Type B pancreatic cell (in vitro differentiated cells): ENCODE results near the gene PRDM16. TPM values are rescaled to one million over a fixed set of nuclear protein-coding genes. Genes with fewer than 3 reads are reported as not detected.
"Not testable (repeated sequence)": the region's sequence is repeated elsewhere in the genome, so short reads cannot be mapped to it uniquely, and the experiment has no call there.

ENCODE experiments used
- DNase-seq: peaks from one replicate; pipeline ENCODE4 v3.0.0; 2021; ENCODE audit warnings: mixed read lengths; ENCODE audit not compliant: unreplicated experiment; ENCODE audit errors: extremely low spot score
- H3K27ac Mint-ChIP-seq: 2 replicates; pipeline ENCODE4 v1.8.0; 2021; ENCODE audit warnings: mild to moderate bottlenecking, mixed read lengths
- H3K27me3 Mint-ChIP-seq: 2 replicates; pipeline ENCODE4 v1.8.0; 2021; ENCODE audit warnings: mixed read lengths
- H3K36me3 Mint-ChIP-seq: 2 replicates; pipeline ENCODE4 v1.8.0; 2021; ENCODE audit warnings: mixed read lengths
- H3K4me1 Mint-ChIP-seq: one replicate; pipeline ENCODE4 v1.8.0; 2021; ENCODE audit warnings: mixed read lengths; ENCODE audit not compliant: unreplicated experiment
- H3K4me3 Mint-ChIP-seq: 2 replicates; pipeline ENCODE4 v1.8.0; 2021; ENCODE audit warnings: mild to moderate bottlenecking, mixed read lengths
- H3K9me3 Mint-ChIP-seq: 2 replicates; pipeline ENCODE4 v1.8.0; 2021; ENCODE audit warnings: mixed read lengths
- CTCF ChIP-seq: fragments of 200-600 bp; sonication (generic); conservative IDR thresholded peaks from 2 replicates; pipeline ENCODE4 v1.5.0; 2021; ENCODE audit warnings: antibody characterized with exemption, mild to moderate bottlenecking
- total RNA-seq: library from RNA; stranded (reverse); gene quantifications from 2 replicates; pipeline ENCODE4 v1.2.1, GENCODE V29; 2021; ENCODE audit warnings: low replicate concordance

Gene PRDM16
- total RNA-seq, 1 donor from 2014 or later, result 23.6 TPM

DNA sequence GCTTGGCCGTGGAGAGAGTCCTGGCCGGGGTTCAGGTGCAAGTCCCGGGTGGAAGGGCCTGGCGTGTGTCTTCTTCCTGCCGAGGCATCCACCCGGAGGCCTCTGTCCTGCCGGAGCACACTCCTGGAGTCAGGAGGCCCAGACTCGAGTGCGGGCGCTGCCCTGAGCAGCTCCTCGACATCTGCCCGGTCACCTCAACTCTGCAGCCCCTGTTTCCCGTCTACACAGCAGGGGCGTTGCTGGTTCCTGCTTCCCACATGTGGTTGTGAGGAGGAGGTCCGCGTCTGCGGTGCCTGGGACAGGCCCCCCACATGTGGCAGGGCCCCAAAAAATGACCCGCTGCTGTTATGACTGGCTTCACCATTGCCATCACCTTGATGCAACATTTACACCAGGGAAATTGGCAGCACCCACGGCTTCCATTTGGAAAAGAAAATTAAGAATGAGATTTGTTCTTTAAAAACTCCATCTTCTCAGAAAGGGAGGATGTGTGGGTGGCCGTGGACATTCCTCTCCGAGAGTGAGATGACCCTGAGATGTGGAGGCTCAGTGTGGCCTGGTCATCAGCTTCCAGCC is 169.8 kb downstream of the PRDM16 start:
- H3K4me1 Mint-ChIP-seq, result peaks cover 4% of the 10 kb centered on the region
- no peak for DNase-seq
- H3K27ac Mint-ChIP-seq, result no peak overlapping the region
- H3K9me3 Mint-ChIP-seq, result no peaks in the 10 kb centered on the region
- H3K27me3 Mint-ChIP-seq, result peaks cover 9% of the 10 kb centered on the region
- no peak overlapping the region for H3K4me3 Mint-ChIP-seq
- H3K36me3 Mint-ChIP-seq, result no peaks in the 10 kb centered on the region
- no peak for TF ChIP-seq CTCF

- not testable (repeated sequence) for H3K36me3 Mint-ChIP-seq, H3K9me3 Mint-ChIP-seq, DNase-seq, H3K27ac Mint-ChIP-seq, H3K4me3 Mint-ChIP-seq
- Mint-ChIP-seq H3K4me1 (peaks cover 10% of the 10 kb centered on the region), H3K27me3 (peaks cover 15% of the 10 kb centered on the region)
These were observed 171.0 kb downstream of the PRDM16 start for GRCh38 chr1:3239991-3240390.

DNA sequence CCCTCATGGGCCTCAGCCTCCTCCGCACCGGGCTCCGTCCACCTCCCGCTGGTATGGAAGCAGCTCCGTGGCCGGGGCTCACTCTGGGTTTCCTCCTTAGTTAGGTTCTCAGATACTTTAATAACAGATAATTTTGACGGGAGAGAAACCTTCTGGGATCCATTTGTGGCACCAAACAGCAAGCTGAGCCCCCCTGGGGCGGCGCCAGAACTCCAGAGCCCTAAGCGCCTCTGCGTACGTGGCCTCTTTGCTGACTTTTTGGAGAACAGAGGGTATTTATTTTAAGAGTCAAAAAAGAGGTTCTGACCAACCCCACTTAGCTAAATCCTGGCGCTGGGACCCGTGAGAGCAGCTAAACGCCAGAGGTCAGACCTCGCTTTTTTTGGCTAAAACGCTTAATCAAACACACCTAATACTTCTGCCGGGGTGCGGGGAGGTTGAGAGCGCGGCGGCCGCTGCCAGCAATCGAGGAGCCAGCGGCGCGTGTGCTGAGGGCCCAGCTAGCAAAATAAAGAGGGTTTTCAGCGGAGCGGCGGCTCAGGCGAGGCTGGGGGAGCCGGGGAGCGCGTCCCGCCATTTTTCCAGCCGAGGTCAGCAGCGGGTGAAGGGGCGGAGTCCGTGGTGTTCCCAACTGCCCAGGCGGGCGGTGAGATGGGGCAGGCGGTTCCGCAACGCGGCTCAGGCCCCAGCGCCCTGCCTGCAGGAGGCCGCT is 171.7 kb downstream of the PRDM16 start:
- H3K36me3 Mint-ChIP-seq, result no peaks in the 10 kb centered on the region
- no peak for TF ChIP-seq CTCF
- H3K9me3 Mint-ChIP-seq, result no peaks in the 10 kb centered on the region
- DNase-seq, result no peak
- H3K4me3 Mint-ChIP-seq, result no peak overlapping the region
- peaks cover 18% of the 10 kb centered on the region for H3K27me3 Mint-ChIP-seq
- H3K4me1 Mint-ChIP-seq, result peaks cover 14% of the 10 kb centered on the region
- no peak overlapping the region for H3K27ac Mint-ChIP-seq

- no peak overlapping the region for H3K27ac Mint-ChIP-seq
- H3K4me3 Mint-ChIP-seq, result no peak overlapping the region
- TF ChIP-seq CTCF, result no peak
- H3K36me3 Mint-ChIP-seq, result no peaks in the 10 kb centered on the region
- DNase-seq, result no peak
- peaks cover 21% of the 10 kb centered on the region for H3K27me3 Mint-ChIP-seq
- H3K9me3 Mint-ChIP-seq, result no peaks in the 10 kb centered on the region
- H3K4me1 Mint-ChIP-seq, result peaks cover 16% of the 10 kb centered on the region
These were observed 172.2 kb downstream of the PRDM16 start for GRCh38 chr1:3241236-3241550.

DNA sequence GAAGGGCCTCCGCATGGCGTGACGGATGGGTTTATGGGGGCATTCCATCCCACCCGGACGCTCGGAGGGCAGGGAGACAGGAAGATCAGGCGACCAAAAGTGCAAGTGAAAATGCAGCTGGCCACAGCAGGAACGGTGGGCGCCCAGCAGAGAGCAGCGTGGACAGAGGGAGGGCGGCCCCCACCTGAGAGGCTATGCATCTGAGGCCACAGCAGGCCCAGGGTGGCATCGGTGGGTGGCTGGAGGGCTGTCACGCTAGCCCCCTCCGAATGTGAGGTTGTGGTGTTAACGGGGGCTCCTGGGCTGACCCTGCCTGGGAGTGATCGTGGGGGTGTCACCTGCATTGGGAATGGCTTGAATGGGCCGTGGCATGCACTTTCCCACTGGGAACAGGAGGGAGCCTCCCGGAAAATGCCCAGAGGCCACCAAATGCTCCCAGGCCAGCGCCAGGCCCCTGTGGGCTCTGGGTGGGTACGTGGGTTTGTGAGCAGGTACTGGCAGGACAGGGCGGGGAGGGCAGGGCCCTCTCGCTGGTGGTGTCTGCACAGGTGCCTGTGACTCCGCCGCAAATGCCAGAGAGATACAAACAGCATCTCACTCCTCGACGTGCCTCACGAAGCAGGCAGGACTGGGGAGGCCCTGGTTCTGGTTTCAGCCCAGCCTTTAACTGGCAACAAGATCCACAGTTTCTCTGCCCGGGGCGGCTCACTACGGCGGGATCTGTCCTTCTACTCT is 172.8 kb downstream of the PRDM16 start:
- no peak for TF ChIP-seq CTCF
- Mint-ChIP-seq H3K4me3 (no peak overlapping the region), H3K36me3 (no peaks in the 10 kb centered on the region), H3K9me3 (no peaks in the 10 kb centered on the region), H3K4me1 (peaks cover 17% of the 10 kb centered on the region), H3K27me3 (peaks cover 22% of the 10 kb centered on the region), H3K27ac (no peak overlapping the region)
- no peak for DNase-seq
